GM18511 (cell line): ENCODE data around the gene AP3S2.
"Not testable (repeated sequence)": the region's sequence is repeated elsewhere in the genome, so short reads cannot be mapped to it uniquely, and the experiment has no call there.

Source experiments
- ATAC-seq: cut with Tn5 transposase; IDR thresholded peaks from one replicate; pipeline ENCODE4 v1.9.1; 2021; ENCODE audit warnings: mild to moderate bottlenecking, moderate library complexity; ENCODE audit not compliant: unreplicated experiment

Gene AP3S2

GRCh38 chr15:89783111-89783860, 110.5 kb downstream of the AP3S2 start:
- no peak for ATAC-seq

DNA sequence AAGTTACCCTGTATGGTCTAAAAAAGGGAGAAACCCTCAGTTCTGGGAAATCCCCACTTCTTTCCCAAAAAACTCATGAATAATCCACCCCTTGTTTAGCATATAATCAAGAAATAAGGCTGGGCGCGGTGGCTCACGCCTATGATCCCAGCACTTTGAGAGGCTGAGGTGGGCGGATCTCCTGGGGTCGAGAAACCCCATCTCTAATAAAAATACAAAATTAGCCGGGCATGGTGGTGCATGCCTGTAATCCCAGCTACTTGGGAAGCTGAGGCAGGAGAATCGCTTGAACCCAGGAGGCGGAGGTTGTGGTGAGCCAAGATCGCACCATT, 111.2 kb downstream of the AP3S2 start:
- ATAC-seq, result not testable (repeated sequence)

DNA sequence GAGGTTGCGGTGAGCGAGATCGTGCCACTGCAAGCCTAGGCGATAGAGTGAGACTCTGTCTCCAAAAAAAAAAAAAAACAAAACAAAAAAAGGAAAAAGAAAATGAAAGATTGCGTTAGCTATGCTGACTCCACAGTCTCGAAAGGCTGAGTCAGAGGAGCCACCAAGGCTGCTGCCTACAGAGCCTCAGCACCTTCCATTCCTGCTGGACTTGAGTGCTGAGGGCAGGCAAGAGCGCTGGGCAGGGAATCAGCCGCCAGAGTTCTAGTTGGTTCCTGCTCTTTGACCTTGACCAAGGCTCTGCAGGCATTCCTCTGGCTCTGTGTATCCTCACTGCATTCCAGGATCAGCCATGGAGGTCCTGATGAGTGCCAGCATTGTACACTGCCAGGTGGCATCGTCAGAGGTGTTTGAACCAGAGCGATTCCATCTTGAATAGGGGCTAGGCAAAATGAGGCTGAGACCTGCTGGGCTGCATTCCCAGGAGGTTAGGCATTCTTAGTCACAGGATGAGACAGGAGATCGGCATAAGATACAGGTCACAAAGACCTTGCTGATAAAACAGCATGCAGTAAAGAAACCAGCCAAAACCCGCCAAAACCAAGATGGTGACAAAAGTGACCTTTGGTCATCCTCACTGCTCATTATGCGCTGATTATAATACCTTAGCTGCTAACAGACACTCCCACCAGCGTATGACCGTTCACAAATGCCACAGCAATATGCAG, 111.7 kb downstream of the AP3S2 start:
- ATAC-seq, result no peak

DNA sequence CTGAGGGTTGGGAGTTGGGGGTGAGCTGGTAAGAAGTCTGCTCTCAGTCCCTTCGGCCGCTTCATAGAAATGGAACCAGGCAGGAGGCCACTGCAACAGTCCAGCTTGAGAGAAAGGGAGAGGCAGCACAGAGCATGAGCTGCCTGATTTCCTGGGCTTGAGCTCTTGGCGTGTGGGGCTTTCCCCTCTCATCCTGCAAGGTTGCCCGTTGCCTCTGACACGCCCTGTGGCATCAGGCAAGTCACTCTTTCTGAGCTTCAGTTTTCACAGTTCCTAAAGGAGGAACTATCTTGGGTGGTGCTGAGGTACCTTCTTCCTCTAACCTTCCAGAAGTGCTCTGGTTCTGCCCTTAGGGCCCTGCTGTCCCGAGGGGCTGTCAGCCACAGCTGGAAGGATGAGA, 112.7 kb downstream of the AP3S2 start:
- ATAC-seq, result peak; percentile 67

DNA sequence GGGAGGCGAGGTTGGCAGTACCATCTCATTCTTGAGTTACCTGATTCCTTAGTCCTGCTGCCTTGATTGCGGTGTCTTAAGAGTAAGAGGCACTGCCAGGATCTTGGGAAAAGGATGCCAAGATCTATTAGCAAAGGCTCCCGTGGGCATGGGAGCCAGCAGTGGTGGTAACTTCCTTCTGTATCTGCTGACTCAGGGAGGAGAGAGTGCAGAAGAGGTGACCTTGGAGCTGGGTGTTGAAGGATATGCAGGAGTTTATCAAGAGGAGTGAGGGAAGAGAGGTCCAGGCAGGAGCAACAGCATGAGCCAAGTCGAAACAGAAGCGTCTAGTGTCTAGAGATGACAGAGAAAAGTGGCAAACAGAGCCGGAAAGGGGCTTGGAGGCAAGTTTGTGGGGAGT, 113.2 kb downstream of the AP3S2 start:
- ATAC-seq, result peak; percentile 8
